ENCODE results near the gene EGLN3.

The EGLN3 gene

GRCh38 chr14:33933386-33933933 is 17.4 kb downstream of the EGLN3 start:
- TF ChIP-seq, protein P1, sequence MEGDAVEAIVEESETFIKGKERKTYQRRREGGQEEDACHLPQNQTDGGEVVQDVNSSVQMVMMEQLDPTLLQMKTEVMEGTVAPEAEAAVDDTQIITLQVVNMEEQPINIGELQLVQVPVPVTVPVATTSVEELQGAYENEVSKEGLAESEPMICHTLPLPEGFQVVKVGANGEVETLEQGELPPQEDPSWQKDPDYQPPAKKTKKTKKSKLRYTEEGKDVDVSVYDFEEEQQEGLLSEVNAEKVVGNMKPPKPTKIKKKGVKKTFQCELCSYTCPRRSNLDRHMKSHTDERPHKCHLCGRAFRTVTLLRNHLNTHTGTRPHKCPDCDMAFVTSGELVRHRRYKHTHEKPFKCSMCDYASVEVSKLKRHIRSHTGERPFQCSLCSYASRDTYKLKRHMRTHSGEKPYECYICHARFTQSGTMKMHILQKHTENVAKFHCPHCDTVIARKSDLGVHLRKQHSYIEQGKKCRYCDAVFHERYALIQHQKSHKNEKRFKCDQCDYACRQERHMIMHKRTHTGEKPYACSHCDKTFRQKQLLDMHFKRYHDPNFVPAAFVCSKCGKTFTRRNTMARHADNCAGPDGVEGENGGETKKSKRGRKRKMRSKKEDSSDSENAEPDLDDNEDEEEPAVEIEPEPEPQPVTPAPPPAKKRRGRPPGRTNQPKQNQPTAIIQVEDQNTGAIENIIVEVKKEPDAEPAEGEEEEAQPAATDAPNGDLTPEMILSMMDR (conservative IDR thresholded peaks at IDR 0.05; ENCODE audit: low read depth): no peak
- CTCF ChIA-PET: no interaction called here
- no peak for DNase-seq (ENCODE audit: low spot score)
- no peak overlapping the region for H3K27ac ChIP-seq
- POLR2A ChIA-PET (ENCODE audit: low non-redundant PET): no interaction called here

- no peak overlapping the region for H3K27ac ChIP-seq
- no peak for DNase-seq (ENCODE audit: low spot score)
- CTCF ChIA-PET: no interaction called here
- TF ChIP-seq, protein P1 (conservative IDR thresholded peaks at IDR 0.05; ENCODE audit: low read depth): no peak
- POLR2A ChIA-PET (ENCODE audit: low non-redundant PET): no interaction called here
These were observed 18.1 kb downstream of the EGLN3 start for GRCh38 chr14:33932576-33933345.

DNA sequence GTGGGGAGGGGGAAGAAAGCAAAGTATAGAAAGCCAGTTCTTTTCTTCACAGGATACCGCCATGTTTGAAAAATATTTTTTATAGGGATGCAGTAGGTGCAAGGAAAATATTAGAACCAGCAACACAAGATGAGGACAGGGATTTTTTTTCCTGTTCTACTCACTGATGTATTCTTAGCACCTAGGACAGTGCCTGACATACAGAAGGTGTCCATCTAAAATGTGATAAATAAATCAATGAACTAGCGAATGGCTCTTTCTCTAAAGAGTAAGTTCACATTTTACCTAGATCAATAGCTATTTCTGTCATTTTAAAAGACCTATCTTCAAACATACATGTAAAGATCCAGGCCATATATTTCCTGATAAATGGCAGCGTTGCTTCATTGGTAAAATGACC is 18.8 kb downstream of the EGLN3 start:
- ChIA-PET CTCF (no interaction called here), POLR2A (ENCODE audit: low non-redundant PET) (no interaction called here)
- TF ChIP-seq, protein P1 (conservative IDR thresholded peaks at IDR 0.05; ENCODE audit: low read depth): no peak
- H3K27ac ChIP-seq: no peak overlapping the region
- no peak for DNase-seq (ENCODE audit: low spot score)

DNA sequence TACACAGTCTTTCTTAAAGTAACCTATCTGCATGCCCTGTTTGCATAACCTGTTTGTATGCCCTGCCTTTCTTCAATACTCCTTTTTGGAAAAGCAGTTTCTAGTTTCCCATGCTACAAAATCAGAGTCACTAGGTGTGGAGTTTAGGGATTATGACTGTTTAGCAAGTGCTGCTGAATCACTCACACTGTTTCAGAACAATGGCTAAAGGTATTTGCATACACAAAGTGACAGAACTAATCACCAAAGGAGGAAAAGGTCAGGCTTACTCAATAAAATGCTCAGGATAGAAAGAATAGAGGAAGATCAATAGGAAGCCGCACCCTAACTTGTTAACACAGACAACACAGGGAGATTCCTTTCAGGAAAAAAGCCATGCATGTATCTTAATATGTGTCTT is 19.4 kb downstream of the EGLN3 start:
- DNase-seq (ENCODE audit: low spot score): no peak
- TF ChIP-seq, protein P1 (conservative IDR thresholded peaks at IDR 0.05; ENCODE audit: low read depth): no peak
- POLR2A ChIA-PET (ENCODE audit: low non-redundant PET): no interaction called here
- CTCF ChIA-PET: no interaction called here
- no peak overlapping the region for H3K27ac ChIP-seq

DNA sequence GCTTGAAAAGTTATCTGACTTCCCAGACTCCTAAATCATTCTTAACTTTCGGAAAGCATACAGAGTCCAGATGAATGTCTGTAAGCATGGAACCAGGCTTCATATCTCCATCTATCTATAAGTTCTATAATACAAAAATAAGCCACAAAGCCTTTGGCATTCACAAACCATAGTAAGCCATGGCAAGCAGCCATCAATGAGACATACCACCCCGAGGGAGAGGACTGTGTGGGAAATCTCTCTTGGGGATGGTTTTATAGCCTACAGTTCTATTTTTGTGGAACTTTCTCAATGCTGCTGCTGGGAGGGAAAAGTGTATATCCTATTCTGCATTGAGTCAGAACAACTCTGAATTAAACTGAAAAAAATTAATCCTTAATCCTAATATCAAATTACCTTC is 20.4 kb downstream of the EGLN3 start:
- H3K27ac ChIP-seq: no peak overlapping the region
- TF ChIP-seq, protein P1 (conservative IDR thresholded peaks at IDR 0.05; ENCODE audit: low read depth): no peak
- DNase-seq (ENCODE audit: low spot score): no peak
- POLR2A ChIA-PET (ENCODE audit: low non-redundant PET): no interaction called here
- CTCF ChIA-PET: no interaction called here

GRCh38 chr14:33929799-33930408 is 21.0 kb downstream of the EGLN3 start:
- no peak overlapping the region for H3K27ac ChIP-seq
- DNase-seq (ENCODE audit: low spot score): no peak
- ChIA-PET CTCF (no interaction called here), POLR2A (ENCODE audit: low non-redundant PET) (no interaction called here)
- TF ChIP-seq, protein P1 (conservative IDR thresholded peaks at IDR 0.05; ENCODE audit: low read depth): no peak

Measured in RWPE1 (cell line).